ENCODE measurements around the gene HSPB2. TPM values are rescaled to one million over a fixed set of nuclear protein-coding genes. Genes with fewer than 3 reads are reported as not detected.
"Not testable (repeated sequence)": the region's sequence is repeated elsewhere in the genome, so short reads cannot be mapped to it uniquely, and the experiment has no call there.

Gene HSPB2
- total and polyA plus RNA-seq, 8 donors, result 0.37 to 5.1 (median 3.0) TPM; not detected in 4

DNA sequence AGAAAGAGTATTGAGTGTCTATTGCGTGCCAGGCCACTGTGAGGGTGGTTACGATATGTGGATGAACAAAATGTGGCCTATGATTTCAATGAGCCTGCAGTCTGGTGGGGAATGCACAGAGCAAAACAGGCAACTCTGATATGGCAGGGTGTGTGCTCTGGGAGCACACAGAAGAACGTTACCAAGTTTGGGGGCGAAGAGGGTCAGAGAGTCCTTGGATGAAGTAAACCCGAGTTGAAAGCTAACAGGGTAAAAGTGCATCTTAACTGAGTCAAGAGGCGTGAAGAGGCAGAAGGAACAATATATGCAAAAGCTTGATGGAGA is 32.9 kb upstream of the HSPB2 start:
- Histone ChIP-seq H3K27ac (peak overlapping the region; percentile 85 to 97 (median 95)), H3K36me3 (peaks cover 2 to 30% (median 20%) of the 10 kb centered on the region in 4 donors), H3K9me3 (no peaks in the 10 kb centered on the region), H3K27me3 (no peaks in the 10 kb centered on the region), H3K4me3 (peak overlapping the region; percentile 52 to 70 (median 60)), H3K4me1 (peaks cover 6 to 20% (median 19%) of the 10 kb centered on the region in 4 donors)
- DNase-seq, result no peak
- TF ChIP-seq POLR2A (IDR thresholded peaks at IDR 0.05) (no peak), EP300 (IDR thresholded peaks at IDR 0.05) (no peak), POLR2AphosphoS5 (IDR thresholded peaks at IDR 0.05) (no peak)
- TF ChIP-seq, protein P1, sequence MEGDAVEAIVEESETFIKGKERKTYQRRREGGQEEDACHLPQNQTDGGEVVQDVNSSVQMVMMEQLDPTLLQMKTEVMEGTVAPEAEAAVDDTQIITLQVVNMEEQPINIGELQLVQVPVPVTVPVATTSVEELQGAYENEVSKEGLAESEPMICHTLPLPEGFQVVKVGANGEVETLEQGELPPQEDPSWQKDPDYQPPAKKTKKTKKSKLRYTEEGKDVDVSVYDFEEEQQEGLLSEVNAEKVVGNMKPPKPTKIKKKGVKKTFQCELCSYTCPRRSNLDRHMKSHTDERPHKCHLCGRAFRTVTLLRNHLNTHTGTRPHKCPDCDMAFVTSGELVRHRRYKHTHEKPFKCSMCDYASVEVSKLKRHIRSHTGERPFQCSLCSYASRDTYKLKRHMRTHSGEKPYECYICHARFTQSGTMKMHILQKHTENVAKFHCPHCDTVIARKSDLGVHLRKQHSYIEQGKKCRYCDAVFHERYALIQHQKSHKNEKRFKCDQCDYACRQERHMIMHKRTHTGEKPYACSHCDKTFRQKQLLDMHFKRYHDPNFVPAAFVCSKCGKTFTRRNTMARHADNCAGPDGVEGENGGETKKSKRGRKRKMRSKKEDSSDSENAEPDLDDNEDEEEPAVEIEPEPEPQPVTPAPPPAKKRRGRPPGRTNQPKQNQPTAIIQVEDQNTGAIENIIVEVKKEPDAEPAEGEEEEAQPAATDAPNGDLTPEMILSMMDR (IDR thresholded peaks at IDR 0.05), result no peak
- WGBS, 5 donors, result 21 to 42% (median 29%) methylated on average over 6 of the region's 6 CpGs
- intact Hi-C loops (cut with DNase I; ENCODE audit: low total_unique reads), result no loop called here

DNA sequence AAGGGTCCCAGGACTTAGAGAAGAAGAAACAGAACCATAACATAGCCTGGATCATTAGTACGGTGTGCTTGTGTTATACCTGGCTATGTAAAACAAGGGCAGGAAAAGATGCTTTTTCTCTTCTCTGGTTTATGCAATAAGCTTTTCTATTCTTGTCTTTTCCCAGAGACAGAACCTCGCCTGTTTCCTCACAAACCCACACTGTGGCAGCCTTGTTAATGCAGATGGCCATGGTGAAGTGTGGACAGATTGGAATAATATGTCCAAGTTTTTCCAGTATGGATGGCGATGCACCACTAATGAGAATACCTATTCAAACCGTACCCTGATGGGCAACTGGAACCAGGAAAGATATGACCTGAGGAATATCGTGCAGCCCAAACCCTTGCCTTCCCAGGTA is 30.3 kb upstream of the HSPB2 start:
- intact Hi-C loops (cut with DNase I; ENCODE audit: low total_unique reads), result no loop called here
- WGBS, 5 donors, result 87 to 92% (median 91%) methylated on average over 5 of the region's 5 CpGs
- TF ChIP-seq POLR2AphosphoS5 (IDR thresholded peaks at IDR 0.05) (no peak), POLR2A (IDR thresholded peaks at IDR 0.05) (no peak), EP300 (IDR thresholded peaks at IDR 0.05) (no peak)
- TF ChIP-seq, protein P1 (IDR thresholded peaks at IDR 0.05), result no peak

GRCh38 chr11:111885053-111885452 is 27.5 kb upstream of the HSPB2 start:
- intact Hi-C loops (cut with DNase I; ENCODE audit: low total_unique reads); H3K4me1 ChIP-seq; H3K9me3 ChIP-seq; H3K4me3 ChIP-seq; H3K27me3 ChIP-seq; DNase-seq; H3K27ac ChIP-seq: not testable (repeated sequence)
- H3K36me3 ChIP-seq, result peaks cover 0 to 17% (median 10%) of the 10 kb centered on the region in 4 donors
- 71 to 100% (median 83%) methylated on average over 4 of the region's 4 CpGs for WGBS, 5 donors

More for the DNA sequence above, 30.3 kb upstream of the HSPB2 start:
- H3K27ac ChIP-seq, result no peak overlapping the region
- no peak for DNase-seq
- H3K4me3 ChIP-seq, result no peak overlapping the region
- H3K27me3 ChIP-seq, result no peaks in the 10 kb centered on the region
- H3K36me3 ChIP-seq, result peaks cover 0 to 17% (median 10%) of the 10 kb centered on the region in 4 donors
- peaks cover 6 to 20% (median 19%) of the 10 kb centered on the region in 4 donors for H3K4me1 ChIP-seq
- H3K9me3 ChIP-seq, result no peaks in the 10 kb centered on the region

GRCh38 chr11:111886032-111886431 is 26.5 kb upstream of the HSPB2 start:
- Histone ChIP-seq H3K9me3 (no peaks in the 10 kb centered on the region), H3K4me3 (no peak overlapping the region), H3K4me1 (no peaks in the 10 kb centered on the region), H3K36me3 (peaks cover 0 to 17% (median 10%) of the 10 kb centered on the region in 4 donors), H3K27ac (no peak overlapping the region), H3K27me3 (no peaks in the 10 kb centered on the region)
- no peak for DNase-seq
- intact Hi-C loops (cut with DNase I; ENCODE audit: low total_unique reads), result no loop called here
- 65 to 95% (median 87%) methylated on average over 4 of the region's 4 CpGs for WGBS, 5 donors
- TF ChIP-seq, protein P1 (IDR thresholded peaks at IDR 0.05), result no peak
- TF ChIP-seq POLR2AphosphoS5 (IDR thresholded peaks at IDR 0.05) (no peak), EP300 (IDR thresholded peaks at IDR 0.05) (no peak), POLR2A (IDR thresholded peaks at IDR 0.05) (no peak)

GRCh38 chr11:111886844-111887243 is 25.7 kb upstream of the HSPB2 start:
- Histone ChIP-seq H3K36me3 (peaks cover 0 to 17% (median 10%) of the 10 kb centered on the region in 4 donors), H3K27ac (no peak overlapping the region), H3K9me3 (no peaks in the 10 kb centered on the region), H3K4me3 (no peak overlapping the region), H3K4me1 (no peaks in the 10 kb centered on the region), H3K27me3 (no peaks in the 10 kb centered on the region)
- TF ChIP-seq EP300 (IDR thresholded peaks at IDR 0.05) (no peak), POLR2A (IDR thresholded peaks at IDR 0.05) (no peak), POLR2AphosphoS5 (IDR thresholded peaks at IDR 0.05) (no peak)
- TF ChIP-seq, protein P1 (IDR thresholded peaks at IDR 0.05), result no peak
- intact Hi-C loops (cut with DNase I; ENCODE audit: low total_unique reads), result no loop called here
- DNase-seq, result no peak
- WGBS, 5 donors, result 73 to 90% (median 84%) methylated on average over 2 of the region's 2 CpGs
